ENCODE data around the gene DAZAP1.
"Not testable (repeated sequence)": the region's sequence is repeated elsewhere in the genome, so short reads cannot be mapped to it uniquely, and the experiment has no call there.

DAZAP1 gene

GRCh38 chr19:1411255-1412191, 4.1 kb downstream of the DAZAP1 start:
- peak; percentile 53 for DNase-seq

GRCh38 chr19:1412323-1412923, 5.0 kb downstream of the DAZAP1 start:
- DNase-seq: no peak

- DNase-seq: no peak
Observed at GRCh38 chr19:1412995-1413800, 5.8 kb downstream of the DAZAP1 start.

GRCh38 chr19:1416014-1416841, 8.8 kb downstream of the DAZAP1 start:
- no peak for DNase-seq

GRCh38 chr19:1417145-1417544, 9.8 kb downstream of the DAZAP1 start:
- DNase-seq: no peak

- DNase-seq: no peak
Observed at GRCh38 chr19:1417681-1418495, 10.5 kb downstream of the DAZAP1 start.

- no peak for DNase-seq
Observed at GRCh38 chr19:1418496-1418775, 11.1 kb downstream of the DAZAP1 start.

- DNase-seq: no peak
Observed at GRCh38 chr19:1418951-1419738, 11.8 kb downstream of the DAZAP1 start.

- DNase-seq: not testable (repeated sequence)
Observed at GRCh38 chr19:1420085-1420484, 12.7 kb downstream of the DAZAP1 start.

- DNase-seq: no peak
Observed at GRCh38 chr19:1420590-1420989, 13.2 kb downstream of the DAZAP1 start.

- no peak for DNase-seq
Observed at GRCh38 chr19:1421218-1421957, 14.0 kb downstream of the DAZAP1 start.

GRCh38 chr19:1421958-1422305, 14.5 kb downstream of the DAZAP1 start:
- DNase-seq: no peak

- DNase-seq: no peak
Observed at GRCh38 chr19:1422360-1422759, 15.0 kb downstream of the DAZAP1 start.

- no peak for DNase-seq
Observed at GRCh38 chr19:1422943-1423342, 15.6 kb downstream of the DAZAP1 start.

- no peak for DNase-seq
Observed at GRCh38 chr19:1423436-1424191, 16.2 kb downstream of the DAZAP1 start.

GRCh38 chr19:1424192-1424955, 17.0 kb downstream of the DAZAP1 start:
- DNase-seq: no peak

GRCh38 chr19:1425102-1425837, 17.9 kb downstream of the DAZAP1 start:
- no peak for DNase-seq

- DNase-seq: no peak
Observed at GRCh38 chr19:1425902-1426301, 18.5 kb downstream of the DAZAP1 start.
